ENCODE measurements around the gene SMIM17.

DNA sequence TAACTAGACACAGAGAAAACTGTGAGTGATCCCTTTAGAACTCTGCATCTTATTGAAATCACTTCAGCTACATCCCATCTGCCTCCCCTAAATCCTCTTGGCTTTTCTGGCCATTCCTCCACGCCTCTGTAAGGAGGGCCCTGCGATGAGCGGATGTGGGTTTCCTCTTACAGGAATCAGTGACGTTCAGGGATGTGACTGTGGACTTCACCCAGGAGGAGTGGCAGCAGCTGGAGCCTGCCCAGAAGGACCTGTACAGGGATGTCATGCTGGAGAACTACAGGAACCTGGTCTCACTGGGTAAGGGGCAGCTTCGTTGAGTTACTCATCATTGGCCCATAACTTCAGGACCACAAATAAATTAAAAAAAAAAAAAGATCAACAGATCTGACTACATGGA lies 29.3 kb upstream of the SMIM17 start:
- TF ChIP-seq, protein P1, sequence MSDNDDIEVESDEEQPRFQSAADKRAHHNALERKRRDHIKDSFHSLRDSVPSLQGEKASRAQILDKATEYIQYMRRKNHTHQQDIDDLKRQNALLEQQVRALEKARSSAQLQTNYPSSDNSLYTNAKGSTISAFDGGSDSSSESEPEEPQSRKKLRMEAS (IDR thresholded peaks at IDR 0.05; ENCODE audit: low read depth): no peak
- TF ChIP-seq FOXM1 (IDR thresholded peaks at IDR 0.05; ENCODE audit: low read depth): no peak
- TF ChIP-seq, protein P2, sequence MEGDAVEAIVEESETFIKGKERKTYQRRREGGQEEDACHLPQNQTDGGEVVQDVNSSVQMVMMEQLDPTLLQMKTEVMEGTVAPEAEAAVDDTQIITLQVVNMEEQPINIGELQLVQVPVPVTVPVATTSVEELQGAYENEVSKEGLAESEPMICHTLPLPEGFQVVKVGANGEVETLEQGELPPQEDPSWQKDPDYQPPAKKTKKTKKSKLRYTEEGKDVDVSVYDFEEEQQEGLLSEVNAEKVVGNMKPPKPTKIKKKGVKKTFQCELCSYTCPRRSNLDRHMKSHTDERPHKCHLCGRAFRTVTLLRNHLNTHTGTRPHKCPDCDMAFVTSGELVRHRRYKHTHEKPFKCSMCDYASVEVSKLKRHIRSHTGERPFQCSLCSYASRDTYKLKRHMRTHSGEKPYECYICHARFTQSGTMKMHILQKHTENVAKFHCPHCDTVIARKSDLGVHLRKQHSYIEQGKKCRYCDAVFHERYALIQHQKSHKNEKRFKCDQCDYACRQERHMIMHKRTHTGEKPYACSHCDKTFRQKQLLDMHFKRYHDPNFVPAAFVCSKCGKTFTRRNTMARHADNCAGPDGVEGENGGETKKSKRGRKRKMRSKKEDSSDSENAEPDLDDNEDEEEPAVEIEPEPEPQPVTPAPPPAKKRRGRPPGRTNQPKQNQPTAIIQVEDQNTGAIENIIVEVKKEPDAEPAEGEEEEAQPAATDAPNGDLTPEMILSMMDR (IDR thresholded peaks at IDR 0.05): no peak
- no peak for TF ChIP-seq TAF1 (IDR thresholded peaks at IDR 0.05; ENCODE audit: borderline replicate concordance, low read depth, low read length)
- no peak for TF ChIP-seq POLR2AphosphoS5 (IDR thresholded peaks at IDR 0.05; ENCODE audit: low read depth, low read length)
- no peak for TF ChIP-seq SMC3 (IDR thresholded peaks at IDR 0.05; ENCODE audit: low read depth, low read length)
- TF ChIP-seq YY1 (IDR thresholded peaks at IDR 0.05; ENCODE audit: low read depth): no peak
- no peak for TF ChIP-seq EZH2phosphoT487 (IDR thresholded peaks at IDR 0.05; ENCODE audit: borderline replicate concordance, low read depth)
- TF ChIP-seq ELF1 (IDR thresholded peaks at IDR 0.05): no peak
- TF ChIP-seq TEAD4 (IDR thresholded peaks at IDR 0.05; ENCODE audit: borderline replicate concordance, insufficient read depth): no peak
- no peak for TF ChIP-seq TCF12 (IDR thresholded peaks at IDR 0.05)
- no peak for TF ChIP-seq RAD21 (IDR thresholded peaks at IDR 0.05; ENCODE audit: low read length)

All from SK-N-SH (cell line).